ENCODE data around the gene C5orf34.
"Not testable (repeated sequence)": the region's sequence is repeated elsewhere in the genome, so short reads cannot be mapped to it uniquely, and the experiment has no call there.

The C5orf34 gene

GRCh38 chr5:43514025-43514424 is 923 bp downstream of the C5orf34 start:
- TF ChIP-seq EZH2phosphoT487 (IDR thresholded peaks at IDR 0.05; ENCODE audit: borderline replicate concordance, low read length): no peak
- no peak for TF ChIP-seq CTCF (IDR thresholded peaks at IDR 0.05; ENCODE audit: low read depth, low read length, poor library complexity, severe bottlenecking)
- H3K27ac ChIP-seq (ENCODE audit: low read depth, low read length): peak overlapping the region; percentile 77
- H3K36me3 ChIP-seq (ENCODE audit: control insufficient read depth, low read length): peaks cover 19% of the 10 kb centered on the region
- peak overlapping the region; percentile 93 for H3K4me2 ChIP-seq (ENCODE audit: low read length)
- peak overlapping the region; percentile 89 for H3K4me3 ChIP-seq (ENCODE audit: low read length)
- H4K20me1 ChIP-seq (ENCODE audit: control insufficient read depth, insufficient read depth, low read depth, low read length): no peaks in the 10 kb centered on the region
- H3K9me2 ChIP-seq (replicated peaks; ENCODE audit: control insufficient read depth, low read length): no peaks in the 10 kb centered on the region
- H3K9me3 ChIP-seq (ENCODE audit: control insufficient read depth, insufficient read depth, low read length): no peaks in the 10 kb centered on the region
- H3K79me2 ChIP-seq (ENCODE audit: control insufficient read depth, low read length): peaks cover 49% of the 10 kb centered on the region
- peaks cover 7% of the 10 kb centered on the region; the same call in 1 of the 2 replicates for H3F3A ChIP-seq (ENCODE audit: control insufficient read depth, insufficient read depth)
- H3K27me3 ChIP-seq (ENCODE audit: control insufficient read depth, low read length): no peaks in the 10 kb centered on the region
- H3K4me1 ChIP-seq (ENCODE audit: control insufficient read depth, low read length): peaks cover 20% of the 10 kb centered on the region

GRCh38 chr5:43511062-43511461 is 3.9 kb downstream of the C5orf34 start:
- Histone ChIP-seq H3K79me2 (ENCODE audit: control insufficient read depth, low read length) (peaks cover 49% of the 10 kb centered on the region), H3K4me1 (ENCODE audit: control insufficient read depth, low read length) (peaks cover 17% of the 10 kb centered on the region), H3K36me3 (ENCODE audit: control insufficient read depth, low read length) (peaks cover 42% of the 10 kb centered on the region)
- not testable (repeated sequence) for H3K4me3 ChIP-seq (ENCODE audit: low read length); H3K27me3 ChIP-seq (ENCODE audit: control insufficient read depth, low read length); H4K20me1 ChIP-seq (ENCODE audit: control insufficient read depth, insufficient read depth, low read depth, low read length); H3K9me2 ChIP-seq (replicated peaks; ENCODE audit: control insufficient read depth, low read length); H3K27ac ChIP-seq (ENCODE audit: low read depth, low read length); H3F3A ChIP-seq (ENCODE audit: control insufficient read depth, insufficient read depth); H3K9me3 ChIP-seq (ENCODE audit: control insufficient read depth, insufficient read depth, low read length); H3K4me2 ChIP-seq (ENCODE audit: low read length)

- 0 out of 2 replicates have a peak, but pooled peaks cover 2% of the 10 kb centered on the region for H3F3A ChIP-seq (ENCODE audit: control insufficient read depth, insufficient read depth)
- H3K4me3 ChIP-seq (ENCODE audit: low read length): no peak overlapping the region
- H3K79me2 ChIP-seq (ENCODE audit: control insufficient read depth, low read length): no peaks in the 10 kb centered on the region
- H3K27me3 ChIP-seq (ENCODE audit: control insufficient read depth, low read length): no peaks in the 10 kb centered on the region
- H3K9me3 ChIP-seq (ENCODE audit: control insufficient read depth, insufficient read depth, low read length): no peaks in the 10 kb centered on the region
- no peak overlapping the region for H3K4me2 ChIP-seq (ENCODE audit: low read length)
- H3K4me1 ChIP-seq (ENCODE audit: control insufficient read depth, low read length): no peaks in the 10 kb centered on the region
- no peaks in the 10 kb centered on the region for H3K9me2 ChIP-seq (replicated peaks; ENCODE audit: control insufficient read depth, low read length)
- no peak overlapping the region for H3K27ac ChIP-seq (ENCODE audit: low read depth, low read length)
- no peaks in the 10 kb centered on the region for H4K20me1 ChIP-seq (ENCODE audit: control insufficient read depth, insufficient read depth, low read depth, low read length)
- no peak for TF ChIP-seq EZH2phosphoT487 (IDR thresholded peaks at IDR 0.05; ENCODE audit: borderline replicate concordance, low read length)
- H3K36me3 ChIP-seq (ENCODE audit: control insufficient read depth, low read length): peaks cover 37% of the 10 kb centered on the region
Measured at GRCh38 chr5:43498581-43498980, 16.4 kb downstream of the C5orf34 start.

- Histone ChIP-seq H3K36me3 (ENCODE audit: control insufficient read depth, low read length) (peaks cover 37% of the 10 kb centered on the region), H3K4me1 (ENCODE audit: control insufficient read depth, low read length) (no peaks in the 10 kb centered on the region), H4K20me1 (ENCODE audit: control insufficient read depth, insufficient read depth, low read depth, low read length) (no peaks in the 10 kb centered on the region), H3K27ac (ENCODE audit: low read depth, low read length) (no peak overlapping the region), H3K9me3 (ENCODE audit: control insufficient read depth, insufficient read depth, low read length) (no peaks in the 10 kb centered on the region), H3K9me2 (replicated peaks; ENCODE audit: control insufficient read depth, low read length) (no peaks in the 10 kb centered on the region), H3K79me2 (ENCODE audit: control insufficient read depth, low read length) (no peaks in the 10 kb centered on the region), H3K4me3 (ENCODE audit: low read length) (no peak overlapping the region), H3K4me2 (ENCODE audit: low read length) (no peak overlapping the region), H3K27me3 (ENCODE audit: control insufficient read depth, low read length) (no peaks in the 10 kb centered on the region), H3F3A (ENCODE audit: control insufficient read depth, insufficient read depth) (peaks cover 6% of the 10 kb centered on the region; the same call in 1 of the 2 replicates)
- TF ChIP-seq CTCF (IDR thresholded peaks at IDR 0.05; ENCODE audit: low read depth, low read length, poor library complexity, severe bottlenecking) (no peak), EZH2phosphoT487 (IDR thresholded peaks at IDR 0.05; ENCODE audit: borderline replicate concordance, low read length) (no peak)
Measured at GRCh38 chr5:43497311-43498104, 17.4 kb downstream of the C5orf34 start.
